Activated T-cell treated with anti-CD3 and anti-CD28 coated beads, Interleukin-2, amount 50 U/mL, for 24 hours (primary cell): ENCODE data around the gene ADCYAP1R1.

Experiments used
- DNase-seq: peaks from one replicate; pipeline ENCODE4 v3.0.0-alpha.2; 2020
- H3K27ac Mint-ChIP-seq: 2 replicates; pipeline ENCODE4 v1.8.0; 2020; ENCODE audit warnings: mild to moderate bottlenecking, mixed read lengths
- H3K27me3 Mint-ChIP-seq: 2 replicates; pipeline ENCODE4 v1.8.0; 2020; ENCODE audit warnings: mixed read lengths
- H3K36me3 Mint-ChIP-seq: 2 replicates; pipeline ENCODE4 v1.8.0; 2020; ENCODE audit warnings: low read depth, mixed read lengths
- H3K4me1 Mint-ChIP-seq: 2 replicates; pipeline ENCODE4 v1.8.0; 2020; ENCODE audit warnings: low read depth, mixed read lengths
- H3K4me3 Mint-ChIP-seq: 2 replicates; pipeline ENCODE4 v1.8.0; 2020; ENCODE audit warnings: mild to moderate bottlenecking, moderate library complexity, mixed read lengths
- H3K9me3 Mint-ChIP-seq: 2 replicates; pipeline ENCODE4 v1.8.0; 2020; ENCODE audit warnings: mixed read lengths

ADCYAP1R1 gene

GRCh38 chr7:31099451-31100444 lies 47.6 kb downstream of the ADCYAP1R1 start:
- Mint-ChIP-seq H3K27me3 (peaks cover 8% of the 10 kb centered on the region), H3K4me1 (no peaks in the 10 kb centered on the region), H3K36me3 (no peaks in the 10 kb centered on the region), H3K27ac (no peak overlapping the region), H3K4me3 (no peak overlapping the region), H3K9me3 (no peaks in the 10 kb centered on the region)
- DNase-seq: no peak

GRCh38 chr7:31100445-31100844 lies 48.3 kb downstream of the ADCYAP1R1 start:
- no peaks in the 10 kb centered on the region for H3K36me3 Mint-ChIP-seq
- H3K4me1 Mint-ChIP-seq: no peaks in the 10 kb centered on the region
- H3K27ac Mint-ChIP-seq: no peak overlapping the region
- no peaks in the 10 kb centered on the region for H3K9me3 Mint-ChIP-seq
- peaks cover 5% of the 10 kb centered on the region for H3K27me3 Mint-ChIP-seq
- no peak for DNase-seq
- no peak overlapping the region for H3K4me3 Mint-ChIP-seq

- Mint-ChIP-seq H3K36me3 (no peaks in the 10 kb centered on the region), H3K27me3 (peaks cover 1% of the 10 kb centered on the region), H3K27ac (no peak overlapping the region), H3K9me3 (no peaks in the 10 kb centered on the region), H3K4me1 (no peaks in the 10 kb centered on the region), H3K4me3 (no peak overlapping the region)
- no peak for DNase-seq
Measured at GRCh38 chr7:31100871-31101270, 48.8 kb downstream of the ADCYAP1R1 start.

- Mint-ChIP-seq H3K4me3 (no peak overlapping the region), H3K4me1 (no peaks in the 10 kb centered on the region), H3K27me3 (no peaks in the 10 kb centered on the region), H3K36me3 (no peaks in the 10 kb centered on the region), H3K27ac (no peak overlapping the region), H3K9me3 (no peaks in the 10 kb centered on the region)
- DNase-seq: no peak
Measured at GRCh38 chr7:31101544-31101943, 49.4 kb downstream of the ADCYAP1R1 start.

GRCh38 chr7:31102151-31102972 lies 50.3 kb downstream of the ADCYAP1R1 start:
- H3K27me3 Mint-ChIP-seq: no peaks in the 10 kb centered on the region
- no peaks in the 10 kb centered on the region for H3K9me3 Mint-ChIP-seq
- no peaks in the 10 kb centered on the region for H3K36me3 Mint-ChIP-seq
- H3K4me1 Mint-ChIP-seq: no peaks in the 10 kb centered on the region
- no peak overlapping the region for H3K4me3 Mint-ChIP-seq
- no peak overlapping the region for H3K27ac Mint-ChIP-seq
- no peak for DNase-seq

GRCh38 chr7:31102973-31103850 lies 51.1 kb downstream of the ADCYAP1R1 start:
- Mint-ChIP-seq H3K4me1 (no peaks in the 10 kb centered on the region), H3K9me3 (no peaks in the 10 kb centered on the region), H3K27me3 (no peaks in the 10 kb centered on the region), H3K36me3 (no peaks in the 10 kb centered on the region), H3K27ac (no peak overlapping the region), H3K4me3 (no peak overlapping the region)
- no peak for DNase-seq

GRCh38 chr7:31104361-31105255 lies 52.5 kb downstream of the ADCYAP1R1 start:
- H3K27ac Mint-ChIP-seq: no peak overlapping the region
- no peaks in the 10 kb centered on the region for H3K27me3 Mint-ChIP-seq
- DNase-seq: no peak
- H3K4me1 Mint-ChIP-seq: no peaks in the 10 kb centered on the region
- no peaks in the 10 kb centered on the region for H3K36me3 Mint-ChIP-seq
- H3K9me3 Mint-ChIP-seq: no peaks in the 10 kb centered on the region
- H3K4me3 Mint-ChIP-seq: no peak overlapping the region

GRCh38 chr7:31105256-31105950 lies 53.3 kb downstream of the ADCYAP1R1 start:
- H3K36me3 Mint-ChIP-seq: no peaks in the 10 kb centered on the region
- H3K4me1 Mint-ChIP-seq: no peaks in the 10 kb centered on the region
- DNase-seq: no peak
- H3K4me3 Mint-ChIP-seq: no peak overlapping the region
- H3K9me3 Mint-ChIP-seq: no peaks in the 10 kb centered on the region
- no peak overlapping the region for H3K27ac Mint-ChIP-seq
- H3K27me3 Mint-ChIP-seq: no peaks in the 10 kb centered on the region

- no peaks in the 10 kb centered on the region for H3K27me3 Mint-ChIP-seq
- no peaks in the 10 kb centered on the region for H3K36me3 Mint-ChIP-seq
- no peak overlapping the region for H3K27ac Mint-ChIP-seq
- no peaks in the 10 kb centered on the region for H3K9me3 Mint-ChIP-seq
- no peak for DNase-seq
- no peaks in the 10 kb centered on the region for H3K4me1 Mint-ChIP-seq
- H3K4me3 Mint-ChIP-seq: no peak overlapping the region
Measured at GRCh38 chr7:31106303-31107105, 54.4 kb downstream of the ADCYAP1R1 start.

GRCh38 chr7:31107106-31108090 lies 55.3 kb downstream of the ADCYAP1R1 start:
- no peak overlapping the region for H3K4me3 Mint-ChIP-seq
- H3K27me3 Mint-ChIP-seq: no peaks in the 10 kb centered on the region
- no peak for DNase-seq
- no peaks in the 10 kb centered on the region for H3K9me3 Mint-ChIP-seq
- no peak overlapping the region for H3K27ac Mint-ChIP-seq
- H3K4me1 Mint-ChIP-seq: no peaks in the 10 kb centered on the region
- H3K36me3 Mint-ChIP-seq: no peaks in the 10 kb centered on the region

GRCh38 chr7:31108097-31108657 lies 56.1 kb downstream of the ADCYAP1R1 start:
- Mint-ChIP-seq H3K9me3 (no peaks in the 10 kb centered on the region), H3K27me3 (peaks cover 3% of the 10 kb centered on the region), H3K27ac (no peak overlapping the region), H3K4me1 (no peaks in the 10 kb centered on the region), H3K4me3 (no peak overlapping the region), H3K36me3 (no peaks in the 10 kb centered on the region)
- no peak for DNase-seq
